GM19397 (cell line): ENCODE measurements around the gene PTPRN2.

ENCODE experiments used
- ATAC-seq: cut with Tn5 transposase; IDR thresholded peaks from one replicate; pipeline ENCODE4 v1.9.1; 2021; ENCODE audit warnings: mild to moderate bottlenecking, moderate library complexity; ENCODE audit not compliant: unreplicated experiment

Gene PTPRN2

DNA sequence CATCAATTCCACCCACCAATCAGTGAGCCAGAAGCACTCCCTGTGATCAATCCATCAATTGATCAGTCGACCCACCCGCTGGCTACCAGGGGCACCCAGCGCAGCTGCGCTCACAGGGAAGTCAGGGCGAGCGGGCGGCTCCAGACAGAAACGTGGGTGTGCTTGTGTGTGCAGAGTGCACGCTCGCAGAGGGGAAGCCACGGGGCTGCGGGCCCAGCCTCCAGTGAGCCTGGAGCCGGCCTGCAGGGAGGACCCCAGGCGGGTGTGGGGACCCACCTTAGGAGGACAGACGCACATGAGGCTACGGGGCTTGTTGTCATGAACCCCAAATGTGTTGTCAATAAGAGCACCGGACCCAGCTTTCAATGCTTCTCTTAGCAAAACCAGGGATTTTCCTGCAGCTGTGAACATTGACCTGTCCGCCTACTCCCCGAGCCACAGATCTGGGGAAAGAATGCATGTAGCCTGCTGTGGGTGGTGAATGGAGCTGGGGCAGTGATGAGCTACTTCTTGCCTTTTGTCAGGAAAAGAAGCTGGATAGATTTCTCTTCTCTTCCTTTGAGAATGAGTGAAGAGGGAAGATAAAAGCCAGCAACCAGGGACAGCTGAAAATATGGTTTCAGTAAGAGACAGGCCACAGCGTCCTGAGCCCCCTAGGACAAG is 753.0 kb downstream of the PTPRN2 start:
- ATAC-seq, result no peak

DNA sequence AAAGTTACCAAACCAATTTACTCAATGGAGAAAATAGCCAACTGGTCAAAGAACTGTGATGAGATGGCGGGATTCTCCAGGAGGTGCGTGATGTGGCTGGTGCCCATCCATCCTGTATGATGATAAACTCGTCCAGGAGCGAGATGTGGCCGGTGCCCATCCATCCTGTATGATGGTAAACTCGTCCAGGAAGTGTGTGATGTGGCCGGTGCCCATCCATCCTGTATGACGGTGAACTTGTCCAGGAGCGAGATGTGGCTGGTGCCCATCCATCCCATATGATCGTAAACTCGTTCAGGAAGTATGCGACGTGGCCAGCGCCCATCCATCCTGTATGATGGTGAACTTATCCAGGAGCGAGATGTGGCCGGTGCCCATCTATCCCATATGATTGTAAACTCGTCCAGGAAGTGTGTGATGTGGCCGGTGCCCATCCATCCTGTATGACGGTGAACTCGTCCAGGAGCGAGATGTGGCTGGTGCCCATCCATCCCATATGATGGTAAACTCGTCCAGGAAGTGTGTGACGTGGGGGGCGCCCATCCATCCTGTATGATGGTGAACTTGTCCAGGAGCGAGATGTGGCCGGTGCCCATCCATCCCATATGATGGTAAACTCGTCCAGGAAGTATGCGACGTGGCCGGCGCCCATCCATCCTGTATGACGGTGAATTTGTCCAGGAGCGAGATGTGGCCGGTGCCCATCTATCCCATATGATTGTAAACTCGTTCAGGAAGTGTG is 754.6 kb downstream of the PTPRN2 start:
- no peak for ATAC-seq

DNA sequence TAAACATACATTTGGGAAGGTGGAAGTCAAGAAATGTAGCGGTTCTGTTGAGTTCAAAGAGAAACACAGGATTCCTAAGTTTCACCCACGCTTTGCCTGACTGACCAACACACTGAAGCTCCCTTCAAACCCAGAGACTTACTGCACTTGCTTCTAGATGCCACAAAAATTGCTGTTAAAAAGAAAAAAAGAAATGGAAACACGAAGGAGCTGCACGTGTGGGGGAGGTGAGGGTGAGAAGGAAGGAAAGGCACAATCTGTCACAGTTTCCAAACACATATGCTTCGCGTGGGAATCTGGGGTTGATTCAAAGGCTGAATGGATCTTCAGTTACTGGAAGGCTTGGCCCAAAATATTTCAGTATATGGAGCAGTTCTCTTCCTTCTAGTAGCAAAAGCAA is 755.2 kb downstream of the PTPRN2 start:
- ATAC-seq, result no peak

DNA sequence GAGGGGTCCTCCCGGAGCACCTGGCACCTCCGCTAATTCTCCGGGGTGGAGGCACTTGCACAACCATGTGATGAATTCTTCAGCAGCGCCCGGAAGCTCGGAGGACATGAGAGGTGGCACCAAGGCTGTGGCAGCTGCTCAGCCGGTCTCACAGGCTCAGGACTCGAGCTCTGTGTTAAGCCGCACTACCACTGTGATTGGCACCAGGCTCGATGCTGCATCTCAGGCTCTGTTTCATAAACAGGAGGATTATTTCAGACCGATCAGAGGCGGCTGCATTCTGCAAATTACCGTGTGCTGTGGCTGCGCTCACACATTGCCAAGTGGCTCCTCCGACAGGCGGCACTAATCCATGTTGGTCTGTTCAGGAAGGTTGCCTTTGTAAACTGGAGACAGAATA is 755.6 kb downstream of the PTPRN2 start:
- no peak for ATAC-seq

DNA sequence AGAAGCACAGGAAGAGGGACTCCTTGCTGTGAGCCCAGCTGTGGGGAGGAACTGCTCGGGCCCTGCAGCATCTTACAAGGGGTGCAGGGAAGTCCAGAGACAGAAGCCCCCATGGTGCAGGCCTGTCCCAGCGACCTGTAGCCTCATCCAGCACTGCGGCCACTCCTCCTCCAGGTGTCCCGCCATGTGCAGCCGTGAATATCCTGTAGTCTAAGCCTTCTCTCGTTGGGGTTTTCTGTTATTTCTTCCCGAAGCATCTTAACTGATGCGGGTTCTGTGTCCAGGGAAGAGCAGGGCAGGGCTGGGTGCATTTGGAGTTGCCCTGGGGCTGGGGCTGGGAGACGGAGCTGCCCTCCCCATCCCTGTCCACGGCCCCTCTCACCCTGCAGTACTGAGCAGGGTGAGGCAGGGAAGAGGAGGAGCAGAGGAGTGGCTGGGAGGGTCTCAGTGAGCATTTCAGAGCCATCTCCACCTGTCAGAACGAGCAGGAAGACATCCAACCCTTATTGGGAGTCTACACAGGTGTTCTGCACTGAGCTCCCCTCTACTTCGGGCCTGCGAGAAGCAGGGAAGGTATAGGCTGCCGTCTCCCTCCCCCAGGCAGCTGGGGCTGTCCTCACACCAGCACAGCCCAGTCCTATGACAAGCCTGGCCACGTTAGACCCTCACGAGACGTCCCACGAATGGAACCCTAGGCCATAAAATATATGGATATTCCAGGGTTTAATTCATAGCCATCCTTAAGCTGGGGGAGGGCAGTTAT is 756.3 kb downstream of the PTPRN2 start:
- no peak for ATAC-seq

DNA sequence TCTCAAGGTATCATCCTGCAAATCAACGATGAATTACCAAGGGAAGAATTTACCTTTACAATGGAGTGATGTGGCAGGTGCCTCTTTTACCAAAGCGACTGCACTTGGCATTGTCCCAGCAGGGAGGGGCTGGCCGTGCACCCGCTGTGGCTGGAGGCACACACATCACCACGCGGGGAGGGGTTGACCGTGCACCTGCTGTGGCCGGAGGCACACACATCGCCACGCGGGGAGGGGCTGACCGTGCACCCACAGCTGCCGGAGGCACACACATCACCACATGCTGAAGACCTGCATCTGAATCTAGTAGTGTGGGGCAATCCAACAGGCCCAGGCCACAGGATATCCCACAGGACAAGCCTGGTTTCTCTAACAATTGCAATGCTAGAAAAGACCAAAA is 757.3 kb downstream of the PTPRN2 start:
- ATAC-seq, result no peak

DNA sequence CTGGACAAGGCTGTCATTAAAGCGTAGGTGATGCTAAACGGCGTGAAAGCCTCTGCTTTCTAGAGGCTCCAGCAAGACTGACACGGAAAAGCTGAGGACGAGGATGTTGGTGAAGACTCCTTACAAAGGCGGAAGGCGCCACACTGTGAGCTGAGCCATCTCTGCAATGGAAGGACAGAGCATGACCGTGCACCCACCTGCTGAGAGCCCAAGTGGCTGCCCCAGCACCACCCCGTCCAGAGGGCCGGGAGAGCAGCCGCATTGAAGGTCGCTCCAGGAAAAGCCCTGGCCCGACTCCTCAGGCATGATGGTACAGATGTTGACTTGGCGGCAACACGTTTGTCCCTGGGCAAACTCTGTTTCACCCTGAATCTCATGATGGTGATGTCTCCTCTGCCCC is 758.1 kb downstream of the PTPRN2 start:
- no peak for ATAC-seq

DNA sequence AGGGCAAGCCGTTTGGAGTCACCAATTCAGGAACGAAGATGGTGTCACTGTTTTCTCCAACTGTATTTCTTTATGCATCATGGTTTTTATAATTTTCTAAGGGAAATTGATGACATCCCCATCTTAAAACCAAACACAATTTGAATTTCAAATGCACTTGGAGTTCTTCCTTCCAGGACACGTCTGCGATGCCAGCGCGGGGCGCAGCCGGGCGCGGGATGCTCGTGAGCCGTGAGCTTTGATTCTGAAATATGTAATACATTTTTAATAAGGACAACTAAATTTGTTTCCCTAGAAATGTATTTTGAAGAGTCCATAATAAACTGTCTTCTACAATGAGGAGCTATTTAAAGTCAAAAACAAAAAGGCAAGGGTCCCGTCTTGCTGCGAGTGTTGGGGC is 758.7 kb downstream of the PTPRN2 start:
- ATAC-seq, result no peak

DNA sequence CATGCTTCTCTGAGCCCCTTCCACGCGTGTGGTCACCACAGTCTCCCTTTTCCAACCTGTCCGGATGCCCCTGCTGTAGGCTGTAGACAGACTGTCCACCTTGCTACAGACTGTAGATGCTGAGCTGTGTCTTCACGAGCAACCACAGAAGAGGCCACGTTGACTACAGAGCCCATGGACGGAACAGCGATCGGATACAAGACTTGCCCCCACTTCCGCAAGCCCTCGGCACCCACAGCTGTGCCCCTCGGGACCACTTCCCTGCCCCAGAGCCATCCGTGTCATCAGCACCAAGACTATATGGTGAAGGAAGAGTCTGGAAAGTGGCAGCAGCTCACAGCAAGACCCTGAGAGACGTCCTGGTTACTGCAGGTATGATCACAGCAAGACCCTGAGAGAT is 759.4 kb downstream of the PTPRN2 start:
- no peak for ATAC-seq

DNA sequence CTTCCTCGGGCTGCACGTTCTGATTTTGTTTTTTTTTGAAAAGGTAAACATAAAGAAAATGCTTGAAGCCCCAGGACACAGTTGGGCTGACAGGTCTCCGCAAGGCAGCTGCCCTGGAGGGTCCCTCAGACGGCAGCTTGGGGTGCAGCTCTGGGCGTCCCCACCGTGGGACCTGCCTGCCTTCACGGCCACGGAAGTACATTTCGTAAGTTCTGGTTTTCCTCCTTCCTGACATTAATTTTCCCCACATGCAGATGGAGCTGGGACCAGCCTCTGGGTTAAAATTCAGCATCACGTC is 759.8 kb downstream of the PTPRN2 start:
- no peak for ATAC-seq

DNA sequence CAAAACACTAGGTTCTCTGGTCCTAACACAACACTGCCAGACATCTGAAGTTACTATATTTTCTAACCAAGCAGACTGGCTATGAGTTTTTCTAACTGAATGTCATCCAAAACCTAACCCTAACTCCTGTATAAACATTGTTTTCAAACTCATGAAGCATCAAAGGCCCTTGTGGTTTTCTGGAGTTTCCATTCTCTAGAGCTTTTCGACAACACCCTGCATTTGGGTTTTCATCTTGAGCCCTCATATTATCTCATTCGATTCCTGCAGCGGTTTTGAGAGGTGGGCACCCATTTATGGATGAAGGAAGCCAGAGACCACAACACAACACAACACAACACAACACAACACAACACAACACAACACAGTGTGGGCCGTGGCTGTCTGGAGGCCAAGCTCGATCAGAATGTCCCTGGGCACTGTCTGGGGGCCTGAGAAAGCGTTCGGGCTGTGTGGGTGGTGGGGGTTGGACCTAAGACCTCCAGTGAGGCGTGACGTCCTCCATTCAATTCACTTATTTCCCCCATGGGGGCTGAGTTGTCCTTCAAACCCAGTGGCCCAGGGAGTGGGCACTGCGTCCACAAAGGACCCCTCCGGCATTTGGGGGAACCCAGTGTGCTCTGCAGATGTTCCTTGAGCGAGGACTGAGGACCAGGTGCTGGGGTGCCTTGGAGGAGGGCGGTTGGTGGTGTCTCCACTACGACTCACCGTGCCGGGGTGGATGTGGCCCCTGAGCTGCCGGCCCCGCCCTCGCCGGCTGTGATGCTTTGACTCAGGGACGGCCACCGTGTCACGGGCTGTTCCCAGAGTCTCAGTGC is 760.4 kb downstream of the PTPRN2 start:
- ATAC-seq, result no peak

DNA sequence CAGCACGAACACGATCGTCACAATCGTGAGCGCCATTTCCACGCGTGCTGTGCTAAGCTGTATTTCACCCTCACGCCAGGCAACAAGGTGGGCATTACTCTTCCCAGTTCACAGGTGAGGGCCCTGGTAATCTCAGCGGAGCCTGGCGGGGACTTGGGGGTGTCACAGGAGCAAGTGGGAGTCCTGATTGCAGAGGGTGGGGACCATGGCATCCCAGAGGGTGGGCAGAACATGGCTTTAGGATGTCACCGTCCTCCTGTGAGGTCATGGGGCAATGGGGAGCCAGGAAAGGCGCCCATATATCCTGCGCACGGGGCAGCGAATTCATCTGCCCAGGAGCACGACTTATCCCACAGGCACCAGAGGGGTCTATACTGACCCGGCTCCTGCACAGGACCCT is 761.1 kb downstream of the PTPRN2 start:
- ATAC-seq, result no peak

DNA sequence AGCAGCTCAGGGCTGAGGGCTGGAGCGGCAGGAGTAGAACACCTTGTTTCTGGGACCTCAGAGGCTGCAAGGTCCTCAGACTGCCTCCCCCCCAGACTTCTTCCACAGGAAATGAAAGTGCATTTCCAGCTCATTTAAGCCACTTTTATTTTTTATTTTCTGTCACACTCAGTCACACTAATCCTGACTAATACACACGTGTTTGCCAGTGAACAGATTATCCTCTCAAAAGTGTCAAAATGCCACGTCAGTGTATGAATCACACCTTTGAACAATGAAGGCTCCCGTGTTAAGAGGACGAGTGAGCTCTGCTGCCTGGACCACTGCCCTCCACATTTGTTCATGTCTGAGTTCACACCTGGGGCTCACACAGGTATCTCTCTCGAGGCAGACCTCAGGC is 762.3 kb downstream of the PTPRN2 start:
- no peak for ATAC-seq

DNA sequence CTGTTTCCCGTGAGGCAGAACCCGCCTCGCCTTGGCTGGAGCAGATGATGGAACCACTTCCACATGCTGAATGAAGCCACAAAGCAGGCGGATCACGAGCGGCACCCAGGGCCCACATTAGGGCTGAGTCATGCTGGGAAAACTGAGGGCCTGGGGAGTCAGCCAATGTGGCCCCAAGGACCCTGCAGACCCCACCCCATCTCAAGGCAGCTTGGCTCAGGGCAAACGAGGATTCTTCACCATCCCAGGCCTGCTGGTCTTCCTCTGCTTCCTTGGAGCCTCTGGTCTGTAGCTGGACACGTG is 762.9 kb downstream of the PTPRN2 start:
- no peak for ATAC-seq

DNA sequence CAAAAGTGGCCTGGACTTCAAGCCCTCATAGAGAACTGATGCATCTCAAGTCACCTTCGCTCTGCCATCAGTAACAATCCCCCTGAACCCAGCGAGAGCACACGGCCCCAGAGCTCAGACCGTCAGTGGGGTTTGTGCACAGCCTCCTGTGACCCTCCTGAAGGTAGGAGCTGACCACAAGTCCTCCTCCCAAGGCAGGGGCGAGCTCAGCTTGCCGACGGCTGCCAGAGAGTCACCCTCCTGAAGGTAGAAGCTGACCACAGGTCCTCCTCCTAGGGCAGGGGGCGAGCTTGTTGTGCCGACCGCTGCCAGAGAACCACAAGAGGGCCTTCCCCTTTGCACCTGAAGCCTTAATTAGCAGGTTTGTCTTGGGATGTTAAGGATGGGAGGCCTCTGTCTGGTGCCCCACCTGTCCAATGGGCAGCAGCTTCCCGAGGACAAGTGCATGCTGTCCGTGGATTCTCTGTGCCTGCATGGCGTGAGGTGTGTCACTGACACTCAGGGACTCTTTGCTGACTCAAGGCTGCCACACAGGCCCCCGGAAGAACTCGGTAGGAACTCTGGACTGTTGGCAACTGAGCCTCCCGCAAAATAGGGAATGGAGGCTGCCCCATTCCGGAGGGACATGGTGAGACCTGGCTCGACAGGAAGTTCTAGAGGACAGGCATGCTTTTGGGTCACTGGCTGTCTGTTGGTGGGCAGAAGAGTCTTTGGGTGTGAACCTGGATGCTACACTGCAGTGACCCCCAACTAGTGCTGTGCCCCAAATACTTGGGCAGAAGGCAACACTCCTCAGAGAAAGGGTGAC is 763.4 kb downstream of the PTPRN2 start:
- no peak for ATAC-seq

DNA sequence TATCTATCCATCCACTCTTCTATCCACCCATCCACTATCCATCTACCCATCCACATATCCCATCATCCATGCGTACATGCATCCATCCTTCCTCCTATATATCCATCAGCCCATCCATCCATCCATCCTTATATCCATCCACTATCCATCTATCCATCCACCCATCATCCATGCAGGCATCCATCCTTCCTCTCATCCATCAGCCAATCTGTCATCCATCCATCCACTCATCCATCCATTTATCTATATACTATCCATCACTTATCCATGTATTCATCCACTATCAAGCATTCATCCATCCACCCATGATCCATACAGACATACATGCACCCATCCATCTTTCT is 765.0 kb downstream of the PTPRN2 start:
- no peak for ATAC-seq

DNA sequence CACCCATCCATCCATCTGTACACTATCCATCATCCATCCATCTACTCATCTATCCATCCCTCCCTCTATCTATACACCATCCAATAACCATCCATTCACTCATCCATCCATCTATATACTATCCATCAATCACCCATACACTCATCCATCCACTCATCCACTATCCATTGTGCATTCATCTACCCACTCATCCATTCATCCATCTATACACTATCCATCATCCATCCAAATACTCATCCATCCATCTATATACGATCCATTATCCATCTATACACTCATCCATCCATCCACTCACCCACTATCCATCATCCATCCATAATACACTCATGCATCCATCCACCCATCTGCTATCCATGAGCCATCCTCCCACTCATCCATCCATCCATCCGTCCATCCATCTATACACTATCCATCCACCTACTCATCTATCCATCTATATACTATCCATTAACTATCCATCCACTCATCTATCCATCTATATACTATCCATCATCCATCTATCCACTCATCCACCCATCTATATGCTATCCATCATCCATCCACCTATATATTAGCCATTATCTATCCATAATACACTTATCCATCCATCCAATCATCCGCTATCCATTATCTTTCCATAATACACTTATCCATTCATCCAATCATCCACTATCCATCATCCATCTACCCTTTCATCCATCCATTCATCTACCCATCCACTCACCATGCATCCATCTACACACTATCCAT is 765.5 kb downstream of the PTPRN2 start:
- ATAC-seq, result no peak

DNA sequence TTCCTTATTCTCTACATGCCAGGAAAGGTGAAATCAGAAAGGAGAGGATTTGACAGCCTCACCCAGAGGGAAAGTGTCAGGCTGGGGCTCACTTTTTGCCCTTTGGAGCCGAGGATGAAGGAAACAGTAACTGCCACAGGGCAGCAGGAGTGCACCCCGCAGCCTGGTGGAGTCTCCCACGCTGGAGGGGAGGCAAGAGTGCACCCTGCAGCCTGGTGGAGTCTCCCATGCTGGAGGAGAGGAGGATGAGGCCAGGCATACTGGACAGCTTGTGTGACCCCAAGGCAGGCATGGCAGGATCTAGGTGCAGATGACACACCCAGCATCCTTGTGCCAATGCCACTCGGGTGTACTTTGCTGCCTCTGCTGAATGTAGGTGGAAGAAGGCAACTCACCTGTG is 766.8 kb downstream of the PTPRN2 start:
- ATAC-seq, result no peak

DNA sequence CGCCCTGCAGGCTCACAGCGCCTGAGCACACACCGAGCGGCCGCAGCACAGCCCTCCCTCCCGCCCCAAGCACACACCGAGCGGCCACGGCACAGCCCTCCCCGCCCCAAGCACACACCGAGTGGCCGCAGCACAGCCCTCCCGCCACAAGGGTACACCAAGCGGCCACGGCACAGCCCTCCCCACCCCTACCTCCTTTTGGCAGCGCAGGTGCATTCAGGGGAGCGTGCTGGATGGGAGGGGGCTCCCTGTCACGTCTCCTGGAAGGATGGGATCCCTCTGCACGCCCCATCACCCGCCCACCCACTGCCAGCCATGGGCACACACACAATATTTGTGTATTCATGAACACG is 768.2 kb downstream of the PTPRN2 start:
- no peak for ATAC-seq

DNA sequence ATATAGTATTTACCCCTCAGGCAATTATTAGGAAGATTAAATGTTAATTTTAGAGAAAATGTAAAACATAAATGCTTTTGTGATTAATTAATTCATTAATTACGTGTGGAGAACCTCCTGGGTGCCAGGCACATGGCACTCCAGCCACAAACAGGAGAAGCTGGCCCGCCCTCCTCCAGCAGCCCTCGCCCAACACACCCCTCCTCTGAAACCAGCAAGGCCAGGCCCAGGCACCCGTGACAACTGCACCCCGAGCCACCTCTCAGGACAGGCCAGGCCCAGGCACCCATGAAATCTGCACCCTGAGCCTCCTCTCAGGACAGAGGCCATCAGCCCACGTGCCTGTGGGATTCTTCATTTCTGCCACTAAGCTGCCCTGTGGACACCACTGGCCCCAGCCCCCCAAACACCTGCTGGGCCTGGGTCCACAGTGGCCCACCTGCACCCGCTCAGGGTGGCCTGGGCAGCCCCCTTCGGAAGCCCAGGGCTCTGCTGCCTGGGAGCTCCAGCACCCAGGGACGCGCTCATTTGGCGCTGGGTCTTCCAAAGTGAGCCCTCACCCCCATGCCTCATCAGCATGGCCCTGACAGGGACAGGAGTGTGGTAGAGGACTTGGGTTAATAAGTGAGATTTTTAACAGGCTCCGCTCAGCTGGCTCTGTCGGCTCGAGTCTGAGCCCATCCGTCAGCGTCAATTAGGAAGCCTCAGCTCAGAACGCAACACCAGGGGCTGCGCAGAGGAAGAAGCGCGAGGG is 768.7 kb downstream of the PTPRN2 start:
- ATAC-seq, result no peak
